Fibroblast of pulmonary artery (primary cell): ENCODE data around the gene MYNN.

Experiments used
- DNase-seq: peaks from one replicate; pipeline ENCODE4 v3.0.0-alpha.2; 2010; ENCODE audit warnings: low read depth
- H3K4me3 ChIP-seq: replicated peaks from 2 replicates; pipeline ENCODE4 v1.5.1; 2011; ENCODE audit warnings: low read depth, mild to moderate bottlenecking, control low read depth, low read length, moderate library complexity
- TF ChIP-seq, protein P1 (sequence below): IDR thresholded peaks from 2 replicates; pipeline ENCODE4 v1.5.1; 2011; ENCODE audit warnings: mild to moderate bottlenecking, control low read depth, low read length, inconsistent platforms; ENCODE audit errors: missing control alignments

MYNN gene

DNA sequence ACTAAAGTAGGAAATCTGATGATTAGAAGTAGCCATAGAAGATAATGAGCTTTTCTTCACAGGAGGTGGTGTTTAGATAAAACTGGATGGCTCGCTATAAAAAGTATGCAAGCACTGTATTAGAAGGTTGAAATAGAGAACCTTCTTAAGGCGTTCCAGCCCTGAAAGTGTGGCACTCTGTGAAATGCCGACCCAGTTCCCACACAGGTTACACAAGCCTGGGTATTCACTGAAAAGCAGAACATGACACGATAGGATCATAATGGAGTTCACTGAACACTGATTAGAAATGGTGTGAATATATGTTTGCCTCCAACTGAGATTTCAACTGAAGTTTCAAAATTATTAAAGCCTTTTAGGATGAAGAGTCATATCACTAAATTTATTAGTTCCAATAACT is 54.5 kb downstream of the MYNN start:
- no peak for DNase-seq
- TF ChIP-seq, protein P1, sequence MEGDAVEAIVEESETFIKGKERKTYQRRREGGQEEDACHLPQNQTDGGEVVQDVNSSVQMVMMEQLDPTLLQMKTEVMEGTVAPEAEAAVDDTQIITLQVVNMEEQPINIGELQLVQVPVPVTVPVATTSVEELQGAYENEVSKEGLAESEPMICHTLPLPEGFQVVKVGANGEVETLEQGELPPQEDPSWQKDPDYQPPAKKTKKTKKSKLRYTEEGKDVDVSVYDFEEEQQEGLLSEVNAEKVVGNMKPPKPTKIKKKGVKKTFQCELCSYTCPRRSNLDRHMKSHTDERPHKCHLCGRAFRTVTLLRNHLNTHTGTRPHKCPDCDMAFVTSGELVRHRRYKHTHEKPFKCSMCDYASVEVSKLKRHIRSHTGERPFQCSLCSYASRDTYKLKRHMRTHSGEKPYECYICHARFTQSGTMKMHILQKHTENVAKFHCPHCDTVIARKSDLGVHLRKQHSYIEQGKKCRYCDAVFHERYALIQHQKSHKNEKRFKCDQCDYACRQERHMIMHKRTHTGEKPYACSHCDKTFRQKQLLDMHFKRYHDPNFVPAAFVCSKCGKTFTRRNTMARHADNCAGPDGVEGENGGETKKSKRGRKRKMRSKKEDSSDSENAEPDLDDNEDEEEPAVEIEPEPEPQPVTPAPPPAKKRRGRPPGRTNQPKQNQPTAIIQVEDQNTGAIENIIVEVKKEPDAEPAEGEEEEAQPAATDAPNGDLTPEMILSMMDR: no peak
- H3K4me3 ChIP-seq: no peak overlapping the region

DNA sequence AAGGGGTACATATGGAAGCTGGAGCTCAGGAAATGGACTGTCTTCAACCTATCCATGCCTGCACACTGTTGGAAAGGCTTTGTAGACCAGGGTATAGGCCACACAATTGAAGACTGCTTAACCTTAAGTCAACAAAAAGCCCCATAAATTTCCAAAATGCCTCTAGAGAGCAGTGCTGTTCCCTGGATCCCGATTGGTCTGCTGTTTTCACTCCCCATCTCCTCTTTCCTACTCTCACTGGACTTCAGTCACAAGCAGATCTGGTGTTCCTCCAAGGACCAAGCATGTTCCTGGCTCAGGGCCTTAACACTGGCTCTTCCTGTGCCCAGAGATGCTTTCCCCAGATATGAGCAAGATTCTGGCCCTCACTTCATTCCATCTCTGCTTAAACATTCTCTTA is 62.3 kb downstream of the MYNN start:
- TF ChIP-seq, protein P1: no peak
- no peak overlapping the region for H3K4me3 ChIP-seq
- DNase-seq: no peak

DNA sequence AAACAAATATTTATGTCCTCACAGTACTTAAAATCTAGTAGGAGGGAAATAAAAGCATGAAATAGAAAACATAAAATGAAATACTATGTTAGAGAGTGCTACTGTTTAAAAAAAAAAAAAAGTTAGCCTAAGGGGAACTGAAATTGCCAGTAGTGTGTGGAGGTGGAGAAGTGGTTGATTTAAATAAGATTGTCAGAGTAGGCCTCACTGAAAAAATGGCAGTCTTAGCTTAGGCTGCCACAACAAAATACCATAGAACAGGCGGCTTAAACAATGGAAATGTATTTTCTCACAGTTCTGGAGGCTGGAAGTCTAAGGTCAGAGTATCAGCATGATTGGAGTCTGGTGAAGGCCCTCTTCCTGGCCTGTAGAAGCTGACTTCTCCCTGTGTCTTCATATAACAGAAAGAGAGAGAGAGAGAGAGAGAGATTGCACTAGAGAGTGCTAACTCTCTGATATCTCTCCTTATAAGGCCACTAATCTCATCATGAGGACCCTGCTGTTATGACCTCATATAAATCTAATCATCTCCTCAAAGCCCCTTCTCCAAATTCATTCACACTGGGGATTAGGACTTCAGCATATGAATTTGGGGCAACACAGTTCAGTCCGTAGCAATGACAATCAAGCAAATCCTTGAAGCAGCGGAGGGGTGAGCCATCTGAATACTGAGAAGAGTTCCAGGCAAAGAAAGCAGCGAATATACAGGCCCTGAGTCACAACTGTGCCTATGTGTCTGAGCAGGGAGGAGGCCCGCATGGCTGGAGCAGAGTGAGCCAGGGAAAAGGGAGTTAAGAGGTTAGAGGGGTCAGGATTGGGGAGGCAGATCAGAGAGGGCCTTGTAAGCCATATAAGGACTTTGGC is 63.1 kb downstream of the MYNN start:
- no peak overlapping the region for H3K4me3 ChIP-seq
- TF ChIP-seq, protein P1: no peak
- DNase-seq: peak; percentile 23

DNA sequence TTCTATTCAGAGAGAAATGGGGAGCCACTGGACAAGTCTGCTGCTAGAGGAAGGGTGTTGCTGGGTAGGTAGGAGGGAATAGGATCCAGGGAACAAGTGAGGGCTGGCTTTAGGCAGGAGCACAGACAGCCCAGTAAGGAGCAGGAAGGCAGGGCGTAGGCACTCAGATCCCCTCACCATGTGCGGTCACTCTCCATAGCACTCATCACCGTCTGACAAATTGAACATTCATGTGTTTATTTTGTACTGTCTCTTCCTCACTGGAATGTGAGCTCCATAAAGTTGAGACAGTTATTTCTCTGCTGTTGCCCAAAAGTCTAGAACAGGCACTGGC is 63.7 kb downstream of the MYNN start:
- TF ChIP-seq, protein P1: no peak

DNA sequence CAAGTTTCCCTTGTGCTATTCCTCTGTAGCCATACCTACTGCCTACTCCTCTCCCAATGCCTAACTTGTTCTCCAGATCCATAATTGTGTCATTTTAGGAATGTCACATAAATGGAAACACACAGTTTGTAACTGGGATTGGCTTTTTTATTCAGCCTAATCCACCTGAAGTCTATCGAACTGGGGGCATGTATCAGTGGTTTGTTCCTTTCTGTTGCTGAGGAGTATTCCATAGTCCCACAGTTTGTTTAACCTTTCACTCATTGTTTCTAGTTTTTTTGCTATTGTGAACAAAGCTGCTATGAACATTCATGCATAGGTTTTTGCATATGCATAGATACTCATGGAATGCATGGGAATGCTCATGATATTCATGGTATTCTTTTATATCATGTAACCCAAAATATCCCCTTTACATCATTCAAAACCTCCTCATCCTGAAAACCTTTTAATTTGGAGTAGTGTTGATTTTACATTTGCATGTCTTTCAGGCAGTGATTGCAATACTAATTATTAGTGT is 65.4 kb downstream of the MYNN start:
- TF ChIP-seq, protein P1: no peak
- DNase-seq: no peak
- H3K4me3 ChIP-seq: no peak overlapping the region

More for the DNA sequence above, 63.7 kb downstream of the MYNN start:
- H3K4me3 ChIP-seq: no peak overlapping the region
- no peak for DNase-seq
